HG03097 (cell line): ENCODE data around the gene GAMT.
A peak's percentile ranks its signal among the peaks of the same experiment; 100 is the strongest.
"Not testable (repeated sequence)": the region's sequence is repeated elsewhere in the genome, so short reads cannot be mapped to it uniquely, and the experiment has no call there.

Experiments used
- ATAC-seq: cut with Tn5 transposase; IDR thresholded peaks from one replicate; pipeline ENCODE4 v1.9.1; 2021; ENCODE audit not compliant: unreplicated experiment, low FRiP score

The GAMT gene

GRCh38 chr19:1420085-1420484, 18.7 kb upstream of the GAMT start:
- not testable (repeated sequence) for ATAC-seq

- no peak for ATAC-seq
Observed at GRCh38 chr19:1418951-1419738, 17.8 kb upstream of the GAMT start.

GRCh38 chr19:1418496-1418775, 17.1 kb upstream of the GAMT start:
- ATAC-seq: no peak

GRCh38 chr19:1417681-1418495, 16.5 kb upstream of the GAMT start:
- ATAC-seq: no peak

GRCh38 chr19:1417145-1417544, 15.8 kb upstream of the GAMT start:
- ATAC-seq: no peak

- ATAC-seq: no peak
Observed at GRCh38 chr19:1416014-1416841, 14.9 kb upstream of the GAMT start.

- ATAC-seq: no peak
Observed at GRCh38 chr19:1412995-1413800, 11.9 kb upstream of the GAMT start.

GRCh38 chr19:1412323-1412923, 11.1 kb upstream of the GAMT start:
- ATAC-seq: no peak

GRCh38 chr19:1411255-1412191, 10.2 kb upstream of the GAMT start:
- no peak for ATAC-seq

GRCh38 chr19:1410789-1411188, 9.4 kb upstream of the GAMT start:
- no peak for ATAC-seq

GRCh38 chr19:1410136-1410786, 8.9 kb upstream of the GAMT start:
- no peak for ATAC-seq

- no peak for ATAC-seq
Observed at GRCh38 chr19:1409204-1410005, 8.1 kb upstream of the GAMT start.

- ATAC-seq: no peak
Observed at GRCh38 chr19:1408300-1409203, 7.2 kb upstream of the GAMT start.

GRCh38 chr19:1407528-1408299, 6.4 kb upstream of the GAMT start, which contains the start of gene DAZAP1:
DAZAP1 (plus strand) TSS chr19:1407586; CDS start chr19:1407774, 188 bp downstream.
- ATAC-seq: peak; percentile 22

- ATAC-seq: peak; percentile 71
Observed at GRCh38 chr19:1406774-1407527, 5.6 kb upstream of the GAMT start.
